ENCODE data around the gene ZNF408.
"Not testable (repeated sequence)": the region's sequence is repeated elsewhere in the genome, so short reads cannot be mapped to it uniquely, and the experiment has no call there.

Gene ZNF408

DNA sequence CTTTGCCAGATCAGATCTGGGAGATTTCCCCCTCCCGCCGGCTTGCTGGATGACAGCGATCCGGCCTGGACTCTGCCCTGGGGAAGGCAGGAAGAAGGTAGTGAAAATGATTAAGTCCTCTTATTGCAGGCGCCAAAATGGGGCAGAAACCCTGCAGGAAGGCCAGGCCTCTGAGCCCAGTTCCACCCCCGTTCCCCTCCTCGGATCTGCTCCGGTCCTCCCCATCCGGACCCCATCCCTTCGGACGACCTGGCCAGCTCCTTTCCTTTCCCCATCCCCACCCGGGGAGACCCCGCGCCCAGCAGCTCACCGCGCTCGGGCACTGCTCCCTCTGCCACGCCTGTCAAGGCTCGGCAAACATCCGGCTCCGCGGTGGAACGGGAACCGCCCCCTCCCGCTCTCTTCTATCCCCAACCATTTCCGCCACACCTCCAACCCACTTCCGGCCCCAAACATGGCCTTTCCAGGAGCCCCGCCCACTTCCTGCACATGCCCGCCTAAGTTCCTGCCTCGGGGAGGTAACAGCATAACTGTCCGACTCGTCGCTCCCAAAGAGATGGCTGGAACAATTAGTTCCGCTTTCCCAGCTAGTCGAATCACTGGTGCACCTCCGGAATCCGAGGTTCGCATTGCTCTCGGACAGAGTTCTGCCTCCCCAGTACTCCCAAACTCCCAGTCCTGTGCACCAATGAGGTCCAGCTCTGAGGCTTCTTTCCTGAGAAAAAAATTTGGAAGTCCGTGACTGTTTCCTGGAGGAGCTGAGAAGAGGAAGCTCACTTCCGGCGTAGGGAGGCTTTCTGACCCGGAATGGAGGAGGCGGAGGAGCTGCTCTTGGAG lies at the start of gene ZNF408, which contains the start of gene ARHGAP1:
Gene ZNF408, plus strand, starts transcription at position 791 of the 837 bp plus-strand sequence. Its CDS starts 17 bp downstream, at position 808.
Gene ARHGAP1, minus strand, starts transcription at position 379 of the 837 bp plus-strand sequence. CDS start 4,512 bp downstream, outside the sequence.
- DNase-seq (ENCODE audit: low read depth in 2 of 2, low spot score in 1 of 2) = peak; percentile 98 to 99

DNA sequence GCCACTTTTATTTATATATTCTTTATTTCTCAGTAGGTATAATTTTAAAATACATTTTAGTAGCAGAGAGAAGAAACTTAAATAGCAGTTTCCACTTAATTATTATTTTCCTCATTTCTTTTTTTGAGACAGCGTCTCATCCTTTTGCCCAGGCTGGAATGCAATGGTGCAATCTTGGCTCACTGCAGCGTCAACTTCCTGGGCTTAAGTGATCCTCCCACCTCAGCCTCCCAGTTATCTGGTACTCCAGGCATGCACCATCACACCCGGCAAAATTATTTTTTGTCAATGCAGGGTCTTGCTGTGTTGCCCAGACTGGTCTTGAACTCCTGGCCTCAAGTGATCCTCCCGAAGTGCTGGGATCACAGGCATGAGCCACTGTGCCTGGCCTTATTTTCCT lies 45.2 kb upstream of the ZNF408 start:
- no peak for DNase-seq (ENCODE audit: low read depth in 2 of 2, low spot score in 1 of 2)

DNA sequence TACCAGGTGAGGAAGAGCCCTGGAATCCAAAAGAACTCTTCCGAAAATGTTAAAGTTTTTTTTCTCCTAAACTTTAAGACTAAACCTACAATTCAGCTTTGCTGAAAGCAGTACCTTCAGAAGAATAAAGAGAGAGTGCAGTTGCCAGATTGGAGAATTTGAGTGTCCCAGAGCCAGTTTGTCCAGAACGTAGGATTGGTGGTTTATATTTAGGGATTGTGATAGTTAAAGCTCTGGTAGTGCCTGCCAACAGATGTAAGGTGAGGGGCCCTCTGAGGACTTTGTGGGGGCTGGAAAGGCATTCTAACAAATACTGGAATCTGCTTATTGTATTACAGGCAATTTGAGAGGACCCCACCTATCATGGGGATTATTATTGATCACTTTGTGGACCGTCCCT lies 43.6 kb upstream of the ZNF408 start:
- no peak for DNase-seq (ENCODE audit: low read depth in 2 of 2, low spot score in 1 of 2)

DNA sequence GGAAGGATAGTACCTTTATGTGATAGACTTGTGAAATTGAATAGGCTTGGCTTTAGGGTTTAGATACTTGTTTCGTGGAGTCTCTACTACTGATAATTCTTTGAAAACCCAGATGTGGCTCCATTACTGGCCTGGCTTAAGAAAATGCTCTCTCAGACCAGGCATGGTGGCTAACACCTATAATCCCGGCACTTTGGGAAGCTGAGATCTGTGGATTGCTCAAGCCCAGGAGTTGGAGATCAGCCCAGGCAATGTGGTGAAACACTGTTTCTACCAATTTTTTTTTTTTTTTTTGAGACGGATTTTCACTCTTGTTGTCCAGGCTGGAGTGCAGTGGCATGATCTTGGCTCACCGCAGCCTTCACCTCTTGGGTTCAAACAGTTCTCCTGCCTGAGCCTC lies 42.6 kb upstream of the ZNF408 start:
- DNase-seq (ENCODE audit: low read depth in 2 of 2, low spot score in 1 of 2) = no peak

DNA sequence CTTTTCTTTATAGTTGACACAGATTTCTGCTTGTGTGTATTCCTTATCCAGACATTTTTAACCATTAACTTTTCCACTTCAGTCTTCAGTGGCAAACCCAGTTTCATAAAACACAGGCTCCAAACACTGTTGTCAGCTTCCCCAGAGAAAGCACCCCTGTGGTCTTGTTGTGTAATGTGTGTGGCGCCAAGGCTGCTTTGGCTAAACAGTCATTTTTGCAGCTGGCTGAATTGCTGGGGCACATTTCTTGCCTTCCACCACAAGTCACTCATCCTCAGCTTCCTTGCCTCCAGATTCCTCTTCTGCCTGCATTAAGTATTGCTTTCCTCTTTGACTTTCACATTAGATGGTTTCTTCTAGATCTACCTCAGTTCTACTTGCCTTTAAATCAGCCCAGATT lies 40.9 kb upstream of the ZNF408 start:
- DNase-seq (ENCODE audit: low read depth in 2 of 2, low spot score in 1 of 2) = no peak

DNA sequence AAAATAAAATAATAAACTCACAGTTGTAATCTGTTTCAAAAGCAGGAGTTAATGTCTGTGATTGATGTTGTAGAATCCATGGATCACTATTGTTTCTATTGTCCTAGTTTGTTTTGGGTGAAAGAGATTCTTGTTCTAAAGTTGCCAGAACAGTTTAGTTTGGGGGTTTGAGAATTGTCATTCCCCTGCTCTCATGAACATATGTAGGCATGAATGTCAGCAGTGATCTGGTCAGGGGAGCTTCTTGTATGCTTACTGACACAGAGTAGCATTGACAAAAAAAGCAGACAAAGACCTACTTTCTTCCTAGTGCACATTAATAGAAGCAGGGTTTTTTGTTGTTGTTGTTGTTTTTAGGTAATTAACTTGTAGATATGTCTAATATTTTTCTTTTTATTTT lies 39.0 kb upstream of the ZNF408 start:
- DNase-seq (ENCODE audit: low read depth in 2 of 2, low spot score in 1 of 2) = no peak

DNA sequence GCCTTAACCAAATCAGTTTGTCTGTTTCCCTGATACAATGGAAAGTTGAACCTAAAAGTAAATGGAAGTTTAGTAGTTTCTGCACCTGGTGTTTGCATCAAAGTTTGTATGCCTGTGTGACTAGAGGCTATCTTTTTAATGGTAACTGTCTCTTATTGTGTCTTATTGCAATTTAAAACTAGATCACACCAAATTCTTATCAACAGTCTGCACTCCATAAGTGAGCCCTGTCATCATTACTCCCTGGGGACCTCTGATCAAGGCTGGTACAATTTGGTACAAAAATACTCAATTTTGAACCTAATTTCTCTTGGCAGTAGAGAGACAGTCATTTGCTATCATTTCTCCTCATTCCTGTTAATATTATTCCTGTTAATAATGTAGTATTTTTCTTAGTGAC lies 38.5 kb upstream of the ZNF408 start:
- no peak for DNase-seq (ENCODE audit: low read depth in 2 of 2, low spot score in 1 of 2)

DNA sequence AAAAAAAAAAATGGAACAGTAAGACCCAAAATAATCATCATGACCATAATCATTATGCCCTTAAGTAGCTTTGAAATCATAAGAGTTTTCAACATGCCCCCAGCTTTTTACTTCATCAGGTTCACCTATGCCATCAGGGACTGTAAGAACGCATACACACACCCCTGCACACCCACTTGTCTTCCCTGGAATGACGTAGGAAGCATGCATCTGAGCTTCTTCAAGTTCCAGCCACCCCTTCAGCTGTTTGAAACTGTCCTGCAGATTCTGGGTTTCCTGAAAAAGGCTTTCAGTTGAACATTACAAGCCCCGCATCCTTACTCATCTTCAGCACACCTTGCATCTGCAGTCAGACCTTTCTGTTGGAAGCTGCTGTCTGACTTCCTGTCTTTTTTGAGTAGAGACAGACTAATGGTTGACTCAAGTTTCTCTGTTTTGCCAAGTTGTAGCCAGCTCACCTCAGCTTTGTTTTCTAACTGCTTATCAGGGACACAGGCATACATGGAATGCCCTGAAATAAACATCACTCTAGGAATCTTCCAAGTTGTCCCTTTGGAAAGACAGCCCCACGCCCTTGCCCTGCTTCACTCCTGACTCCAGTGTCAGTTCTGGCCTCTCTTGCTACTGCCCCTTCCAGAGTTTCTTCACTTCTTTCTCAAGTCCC lies 37.4 kb upstream of the ZNF408 start:
- no peak for DNase-seq (ENCODE audit: low read depth in 2 of 2, low spot score in 1 of 2)

DNA sequence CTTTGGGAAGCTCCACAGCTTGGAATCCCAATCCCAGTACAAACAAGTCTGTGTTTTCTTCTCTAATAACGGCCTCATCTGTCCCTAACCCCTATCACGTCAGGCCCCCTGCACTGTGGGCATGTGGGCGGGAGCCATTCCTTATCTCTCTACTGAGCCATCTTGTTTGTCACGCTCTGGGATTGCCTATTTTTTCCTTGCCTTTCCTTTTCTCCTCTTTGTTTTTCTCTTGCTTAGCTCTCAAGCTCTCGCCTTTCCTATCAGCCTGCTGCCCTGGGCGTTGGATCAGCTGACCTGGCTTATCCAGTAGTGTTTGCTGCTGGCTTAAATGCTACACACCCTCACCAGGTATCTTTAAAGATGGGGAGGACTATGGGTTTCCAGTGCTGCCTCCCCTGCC lies 36.2 kb upstream of the ZNF408 start:
- DNase-seq (ENCODE audit: low read depth in 2 of 2, low spot score in 1 of 2) = no peak

DNA sequence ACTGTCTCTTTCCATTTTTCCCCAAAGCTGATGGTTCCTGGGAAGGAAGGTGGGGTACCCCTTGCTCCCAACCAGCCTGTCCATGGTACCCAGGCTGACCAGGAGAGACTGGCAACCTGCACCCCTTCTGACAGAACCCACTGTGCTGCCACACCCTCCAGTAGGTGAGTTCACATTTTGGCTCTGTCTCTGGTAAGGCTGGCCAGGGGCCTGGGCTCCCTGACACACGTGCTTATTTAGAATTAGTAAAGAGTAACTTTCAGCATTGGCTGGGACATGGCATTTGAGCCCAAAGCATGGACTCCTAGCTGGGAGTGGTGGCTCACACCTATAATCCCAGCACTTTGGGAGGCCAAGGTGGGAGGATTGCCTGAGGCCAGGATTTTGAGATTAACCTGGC lies 35.5 kb upstream of the ZNF408 start:
- DNase-seq (ENCODE audit: low read depth in 2 of 2, low spot score in 1 of 2) = no peak

DNA sequence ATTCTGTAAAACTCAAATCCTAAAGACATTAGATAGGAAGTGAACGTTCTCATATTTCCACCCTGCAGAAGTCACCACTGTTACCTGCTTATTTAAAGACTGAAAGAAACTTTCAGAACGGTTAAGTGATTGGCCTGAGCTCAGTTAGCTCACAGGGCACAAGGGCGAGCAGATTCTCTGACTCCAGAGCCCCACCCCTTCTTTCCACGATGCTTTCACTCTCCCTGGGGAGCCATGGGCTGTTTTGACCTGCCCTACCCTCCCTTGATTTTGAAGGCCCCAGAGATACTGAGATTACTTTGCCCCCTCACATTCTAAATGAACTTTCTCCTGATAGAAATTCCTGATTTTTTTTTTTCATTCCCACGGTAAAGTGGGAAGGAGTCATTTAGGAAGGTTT lies 34.3 kb upstream of the ZNF408 start:
- no peak for DNase-seq (ENCODE audit: low read depth in 2 of 2, low spot score in 1 of 2)

DNA sequence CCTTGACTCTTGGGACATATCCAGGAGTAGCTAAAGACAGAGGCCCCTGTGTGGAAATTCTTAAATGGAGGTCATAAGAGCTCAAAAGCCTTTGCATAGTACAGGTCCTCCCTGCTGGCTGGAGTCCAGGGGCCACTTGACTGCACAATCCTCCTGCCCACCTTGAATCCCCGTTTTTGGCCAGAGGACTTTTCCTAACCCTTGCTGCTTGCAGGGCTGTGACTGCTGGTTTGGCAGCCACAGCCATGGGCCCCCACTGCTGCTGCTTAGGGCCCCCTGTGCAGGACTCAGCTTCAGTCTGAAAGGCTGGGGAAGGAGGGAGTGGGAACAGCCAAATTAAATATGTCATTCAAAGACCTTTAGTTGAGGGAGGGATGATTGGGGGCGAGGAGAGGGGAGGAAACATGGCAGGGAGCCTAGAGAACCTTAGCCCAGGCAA lies 33.8 kb upstream of the ZNF408 start:
- no peak for DNase-seq (ENCODE audit: low read depth in 2 of 2, low spot score in 1 of 2)

DNA sequence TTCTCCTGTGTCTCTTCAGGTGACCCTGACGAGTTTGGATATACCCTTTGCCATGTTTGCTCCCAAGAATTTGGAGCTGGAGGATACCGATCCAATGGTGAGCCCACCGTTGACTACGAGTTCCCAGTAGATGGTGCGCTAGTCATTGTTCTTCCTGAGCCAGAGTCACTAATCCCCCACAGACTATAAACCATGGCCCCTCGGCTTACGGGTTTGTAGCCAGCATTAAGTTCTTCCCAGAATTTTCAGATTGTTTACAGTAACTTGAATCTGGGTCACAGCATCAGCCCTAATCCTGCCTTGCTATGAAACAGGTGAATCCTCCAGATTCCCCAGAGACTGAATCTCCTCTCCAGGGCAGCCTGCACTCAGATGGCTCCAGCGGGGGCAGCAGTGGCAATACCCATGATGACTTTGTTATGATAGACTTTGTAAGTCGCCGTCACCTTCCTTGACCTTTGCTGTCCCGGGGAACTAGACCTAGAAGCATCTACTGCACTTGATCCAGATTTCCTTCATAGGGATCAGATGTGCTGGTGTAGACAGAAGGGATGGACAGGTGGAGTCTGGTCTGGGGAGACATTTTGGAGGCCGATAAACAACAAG lies 32.2 kb upstream of the ZNF408 start:
- no peak for DNase-seq (ENCODE audit: low read depth in 2 of 2, low spot score in 1 of 2)

DNA sequence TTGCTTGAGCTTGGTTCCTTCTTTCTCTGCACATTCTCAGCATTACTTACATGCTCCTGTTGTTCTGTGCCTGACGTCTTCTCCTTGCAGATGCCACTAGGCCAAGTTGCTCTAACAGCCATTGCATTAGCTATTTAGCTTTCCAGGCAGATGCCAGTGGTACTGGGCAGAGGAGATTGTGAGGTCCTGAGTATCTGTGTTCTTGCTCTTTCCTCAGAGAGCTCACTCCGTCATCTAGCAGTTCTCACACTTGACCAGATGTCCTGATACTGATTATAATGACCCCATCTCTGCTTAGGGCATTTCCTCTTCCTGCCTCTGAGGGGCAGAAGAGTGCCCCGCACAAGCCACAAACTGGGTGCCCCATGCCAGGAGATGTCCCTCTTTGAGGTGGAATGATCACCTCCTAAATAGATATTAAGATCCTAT lies 31.1 kb upstream of the ZNF408 start:
- no peak for DNase-seq (ENCODE audit: low read depth in 2 of 2, low spot score in 1 of 2)

DNA sequence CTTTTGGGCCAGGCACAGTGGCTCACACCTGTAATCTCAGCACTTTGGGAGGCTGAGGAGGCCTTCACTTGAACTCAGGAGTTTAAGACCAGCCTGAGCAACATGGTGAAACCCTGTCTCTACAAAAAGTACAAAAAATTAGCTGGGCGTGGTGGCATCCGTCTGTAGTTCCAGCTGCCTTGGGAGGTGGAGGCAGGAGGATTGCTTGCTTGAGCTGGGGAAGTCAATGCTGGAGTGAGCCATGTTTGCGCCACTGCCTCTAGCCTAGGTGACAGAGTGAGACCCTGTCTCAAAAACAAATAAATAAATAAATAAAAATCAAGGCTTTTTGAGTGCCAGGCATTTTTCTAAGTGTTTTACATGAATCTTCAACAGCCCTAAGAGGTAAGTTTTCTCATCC lies 30.3 kb upstream of the ZNF408 start:
- DNase-seq (ENCODE audit: low read depth in 2 of 2, low spot score in 1 of 2) = not testable (repeated sequence)

DNA sequence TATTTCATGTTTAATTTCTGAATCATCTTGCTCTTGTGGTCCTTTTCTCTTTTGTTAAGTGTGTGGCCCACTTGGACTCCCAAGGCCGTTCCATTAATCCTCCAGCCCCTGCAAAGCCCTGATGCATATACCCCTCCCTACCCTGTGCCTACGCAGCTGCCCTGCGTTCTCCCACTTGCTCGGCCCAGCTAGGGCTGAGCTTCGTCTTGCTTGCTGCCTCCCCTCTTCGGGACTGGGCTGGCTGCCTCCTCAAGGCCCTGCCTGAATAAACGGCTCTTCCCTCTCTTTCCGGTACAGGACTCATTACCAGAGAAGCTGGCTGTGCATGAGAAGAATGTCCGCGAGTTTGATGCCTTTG lies 28.9 kb upstream of the ZNF408 start:
- DNase-seq (ENCODE audit: low read depth in 2 of 2, low spot score in 1 of 2) = no peak

DNA sequence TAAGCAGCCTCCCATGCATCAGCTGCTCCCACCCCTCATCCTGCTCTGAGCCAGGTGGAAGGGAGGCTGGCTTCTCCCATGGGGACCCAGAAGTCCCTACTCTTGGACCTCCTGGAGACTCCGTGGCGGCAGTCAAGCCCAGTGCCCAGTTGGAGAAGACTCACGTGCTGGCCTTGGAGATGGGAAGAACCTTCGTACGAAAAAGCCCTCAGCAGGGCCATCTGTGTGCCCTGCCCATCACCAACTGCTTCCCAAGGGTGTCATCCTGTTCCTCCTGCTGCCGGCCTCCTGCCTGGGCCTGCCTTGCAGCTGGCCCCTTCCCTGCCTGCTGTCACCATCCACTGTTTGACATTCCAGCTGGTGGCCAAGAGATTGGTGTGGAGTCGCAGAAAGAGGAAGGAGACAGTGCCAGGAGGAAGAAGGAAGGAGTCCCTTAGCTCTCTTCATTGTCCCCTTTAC lies 28.4 kb upstream of the ZNF408 start:
- DNase-seq (ENCODE audit: low read depth in 2 of 2, low spot score in 1 of 2) = no peak

DNA sequence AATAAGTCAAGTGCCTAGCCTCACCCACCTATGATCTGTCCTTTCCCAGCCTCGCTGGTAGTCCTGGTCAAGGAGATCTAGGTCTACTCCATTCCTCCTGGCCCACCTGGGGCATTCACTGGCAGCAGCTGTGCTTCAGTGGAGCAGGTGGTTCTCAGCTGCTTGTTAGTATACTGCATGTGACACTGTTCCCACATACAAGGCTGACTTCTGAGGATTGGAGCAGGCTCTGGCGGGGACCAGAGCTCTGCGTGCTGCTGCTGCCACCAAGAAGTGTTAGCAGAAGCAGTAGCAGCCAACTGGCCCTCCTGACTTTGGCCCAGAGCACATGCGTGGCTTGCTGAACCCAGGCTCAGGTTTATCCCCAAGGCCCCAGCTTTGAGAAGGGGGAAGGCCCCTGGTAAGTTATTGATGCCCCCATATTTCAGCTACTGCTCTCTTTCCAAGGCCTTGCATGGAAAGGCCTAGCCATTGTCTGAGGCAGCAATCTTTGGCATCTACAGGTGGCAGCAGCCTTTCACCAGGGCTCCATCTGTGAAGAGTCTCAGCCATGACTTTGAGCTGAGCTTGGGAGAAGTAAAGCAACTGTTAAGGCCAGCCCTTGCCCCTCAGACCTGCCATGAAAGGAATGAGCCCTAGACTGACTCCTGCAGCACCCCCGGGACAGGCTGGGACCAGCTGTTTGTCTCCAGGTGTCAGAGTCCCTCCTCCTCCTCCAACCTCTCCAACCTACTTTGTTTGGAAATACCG lies 26.9 kb upstream of the ZNF408 start:
- DNase-seq (ENCODE audit: low read depth in 2 of 2, low spot score in 1 of 2) = no peak

DNA sequence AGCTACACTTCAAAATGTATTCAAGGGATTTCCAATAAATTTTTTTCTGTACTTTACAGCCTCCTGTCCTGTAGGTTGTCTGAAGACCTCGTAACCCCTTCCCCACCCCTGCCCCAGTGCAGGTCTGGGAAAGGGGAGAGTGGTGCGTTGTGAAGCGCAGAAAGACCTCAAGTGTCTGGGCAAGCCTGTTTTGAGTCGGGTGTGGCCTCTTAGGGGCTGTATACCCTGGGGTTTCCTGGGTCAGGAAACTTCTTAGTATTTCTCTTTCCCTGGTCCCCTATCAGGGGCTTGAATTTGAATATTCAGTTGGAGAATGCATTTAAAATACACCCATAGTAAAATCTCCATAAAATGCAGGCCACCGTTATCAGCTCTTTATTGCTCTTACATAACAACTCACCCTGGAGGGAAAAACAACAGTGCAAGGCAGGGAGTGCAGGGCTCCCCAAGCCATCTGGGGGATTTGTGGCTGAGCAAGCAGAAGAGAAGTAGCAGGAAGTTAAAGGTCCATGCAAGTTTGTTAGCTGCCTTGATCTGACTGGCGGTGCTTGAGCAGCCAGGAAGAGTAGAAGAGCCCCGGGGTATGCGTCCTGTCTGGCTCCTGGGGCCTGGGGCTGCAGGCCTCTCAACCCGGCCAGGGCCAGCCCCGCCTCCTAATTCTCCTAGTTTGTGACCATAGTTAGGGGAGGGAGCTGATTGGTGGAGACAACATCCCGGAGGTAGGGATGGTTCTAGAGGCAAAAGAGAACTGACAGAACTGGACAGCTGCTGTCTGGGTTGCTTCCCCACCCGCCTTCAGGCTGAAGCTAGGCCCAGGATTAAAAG lies 26.2 kb upstream of the ZNF408 start:
- no peak for DNase-seq (ENCODE audit: low read depth in 2 of 2, low spot score in 1 of 2)

DNA sequence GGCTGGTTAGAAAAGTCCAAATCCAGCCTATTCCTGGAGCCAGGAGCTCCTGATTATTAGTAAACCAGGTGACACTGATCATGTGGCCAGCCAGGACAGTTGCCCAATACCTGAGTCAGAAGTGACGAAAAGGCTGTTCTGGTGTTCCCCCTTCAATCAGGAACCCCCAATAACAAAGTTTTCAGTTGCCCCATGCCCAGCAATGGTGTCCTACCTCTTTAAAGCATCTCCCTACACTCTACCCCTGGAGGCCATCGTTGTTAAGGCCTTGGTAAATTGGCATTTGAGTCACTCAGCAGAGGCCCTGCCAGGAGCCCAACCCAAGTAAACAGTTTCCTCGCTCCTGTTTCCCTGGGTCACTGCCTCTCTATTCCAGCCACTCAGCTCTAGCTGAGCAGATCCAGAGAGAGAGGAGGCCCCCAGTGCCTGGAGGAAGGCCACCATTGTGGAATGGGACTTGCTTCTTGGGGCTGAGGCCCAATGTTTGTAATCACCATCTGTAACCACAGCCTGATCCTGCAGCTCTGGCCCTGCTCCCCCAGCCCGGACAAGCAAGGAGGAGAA lies 25.5 kb upstream of the ZNF408 start:
- DNase-seq (ENCODE audit: low read depth in 2 of 2, low spot score in 1 of 2) = no peak

Measured in stimulated activated CD8-positive, alpha-beta memory T cell treated with anti-CD3 and anti-CD28 coated beads, Interleukin-4, amount 100 ng/mL, for 4 hours (primary cell).